Right kidney (tissue), 1 donor: ENCODE results near the gene ASPG.

ENCODE experiments used
- DNase-seq: peaks from one replicate; pipeline ENCODE4 v3.0.0-alpha.2; 2016

ASPG gene

GRCh38 chr14:104073764-104074163 is 11.7 kb upstream of the ASPG start:
- DNase-seq, result no peak

GRCh38 chr14:104075530-104076151 is 9.9 kb upstream of the ASPG start:
- DNase-seq, result no peak

DNA sequence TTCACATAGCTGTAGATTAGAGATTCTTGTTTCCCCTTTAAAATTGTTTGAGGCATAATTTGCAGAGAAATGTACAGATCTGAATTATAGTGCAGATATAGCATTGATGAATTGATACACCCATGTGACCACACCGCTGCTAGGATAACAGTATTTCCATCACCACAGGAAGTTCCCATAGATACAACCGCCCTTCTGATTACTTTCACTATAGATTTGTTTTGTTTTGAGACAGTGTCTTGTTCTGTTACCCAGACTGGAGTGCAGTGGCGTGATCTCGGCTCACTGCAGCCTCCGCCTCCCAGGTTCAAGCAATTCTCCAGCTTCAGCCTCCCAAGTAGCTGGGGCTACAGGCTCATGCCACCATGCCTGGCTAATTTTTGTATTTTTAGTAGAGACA is 8.8 kb upstream of the ASPG start:
- DNase-seq, result no peak

DNA sequence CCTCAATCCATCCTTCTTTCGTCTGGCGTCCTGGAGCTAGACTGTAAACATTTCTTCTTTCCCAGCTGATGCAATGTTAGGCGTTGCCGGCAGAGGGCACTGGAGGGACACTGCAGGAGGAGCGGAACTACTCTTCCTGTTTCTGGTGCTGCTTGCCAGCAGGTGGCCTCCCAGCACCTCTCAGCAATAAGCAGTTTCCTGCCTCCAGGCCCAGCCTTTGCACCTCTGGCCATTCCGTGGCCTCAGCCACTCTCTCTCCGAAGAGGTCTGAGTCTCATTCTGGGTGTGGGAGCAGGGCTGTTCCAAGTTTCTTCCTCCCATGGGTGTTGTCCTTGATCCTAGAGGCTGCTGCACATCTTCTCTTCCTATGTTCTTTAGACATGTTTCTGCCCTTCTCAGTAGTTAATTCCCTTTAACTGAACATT is 7.5 kb upstream of the ASPG start:
- DNase-seq, result peak; percentile 68

GRCh38 chr14:104080376-104081260 is 4.9 kb upstream of the ASPG start:
- DNase-seq, result no peak

GRCh38 chr14:104081261-104081835 is 4.2 kb upstream of the ASPG start:
- DNase-seq, result no peak

DNA sequence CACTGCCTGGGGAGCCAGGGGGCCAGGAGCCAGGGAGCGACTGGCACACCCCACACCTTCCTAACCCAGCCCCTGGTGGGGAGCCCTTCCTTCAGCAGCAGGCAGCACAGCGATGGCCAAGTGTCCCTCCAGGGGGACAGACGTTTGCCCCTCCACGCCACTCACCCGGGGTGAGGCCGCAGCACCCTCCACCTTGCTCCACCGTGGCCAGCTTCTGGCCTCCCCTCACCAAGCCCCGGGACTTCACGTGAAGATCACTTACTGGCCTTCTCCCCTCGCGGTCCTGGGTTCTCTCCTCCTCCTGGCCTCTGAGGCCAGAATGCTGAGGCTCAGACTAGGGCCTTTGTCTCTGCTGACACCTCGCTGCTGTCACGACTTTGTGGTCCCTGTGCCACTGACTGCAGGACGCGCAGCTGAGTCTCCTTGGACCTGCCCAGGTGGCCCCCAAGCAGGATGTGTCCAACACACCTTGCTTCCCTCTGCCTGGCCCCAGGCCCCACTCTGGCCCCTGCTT is 3.5 kb upstream of the ASPG start:
- no peak for DNase-seq

DNA sequence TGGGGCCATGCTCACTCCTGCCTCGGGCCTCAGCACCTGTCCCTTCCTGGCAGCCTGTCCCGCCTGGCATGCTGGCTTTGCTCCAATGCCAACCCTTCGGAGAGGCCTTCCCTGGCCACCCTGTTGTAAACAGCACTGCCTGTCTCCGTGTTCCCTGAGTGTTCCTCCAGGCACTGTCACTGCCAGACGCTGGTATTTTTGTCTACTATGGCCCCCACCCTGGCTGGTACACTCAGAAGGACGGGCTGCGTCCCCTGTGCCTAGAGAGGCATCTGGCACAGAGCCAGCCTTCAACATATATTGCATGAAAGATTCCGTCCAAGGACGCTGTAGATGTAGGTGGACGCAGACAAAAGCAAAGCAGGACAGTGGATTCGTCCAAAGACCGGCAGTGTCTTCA is 2.7 kb upstream of the ASPG start:
- no peak for DNase-seq

DNA sequence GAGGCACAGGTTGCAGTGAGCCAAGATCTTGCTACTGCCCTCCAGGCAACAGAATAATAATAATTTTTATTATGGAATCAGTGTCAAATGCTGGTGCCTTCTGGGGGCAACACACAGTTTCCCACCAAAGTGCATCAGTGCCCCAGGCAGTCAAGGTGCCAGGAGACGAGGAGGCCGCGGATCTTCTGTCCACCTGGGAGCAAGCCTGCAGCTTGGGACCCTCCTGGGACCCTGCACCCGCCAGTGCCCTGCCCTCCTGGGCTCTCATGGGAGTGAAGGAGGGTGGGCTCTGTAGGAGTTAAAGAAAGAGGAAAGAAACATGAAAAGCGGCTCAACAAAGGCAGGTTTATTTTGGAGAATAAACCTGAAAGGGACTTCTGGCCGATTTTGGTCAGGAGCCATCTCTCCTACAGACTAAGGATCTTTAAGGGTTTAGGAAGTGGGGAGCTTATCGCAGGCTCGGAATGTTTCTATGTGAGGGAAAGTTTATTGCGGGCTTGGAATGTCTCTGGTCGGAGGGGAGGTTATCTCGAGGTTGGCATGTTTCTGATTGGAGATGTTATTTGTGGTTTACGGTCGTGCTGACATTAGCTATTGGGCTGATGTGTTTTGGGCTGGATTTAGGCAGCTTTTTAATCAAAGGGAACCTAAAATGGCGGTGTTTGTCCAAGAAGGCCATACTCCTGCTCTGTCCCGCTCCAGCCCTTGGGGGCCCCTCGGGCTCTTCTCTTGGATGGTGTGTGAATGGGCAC is 1.1 kb upstream of the ASPG start:
- DNase-seq, result no peak

GRCh38 chr14:104085889-104086201 is 345 bp downstream of the ASPG start:
- DNase-seq, result peak; percentile 47

DNA sequence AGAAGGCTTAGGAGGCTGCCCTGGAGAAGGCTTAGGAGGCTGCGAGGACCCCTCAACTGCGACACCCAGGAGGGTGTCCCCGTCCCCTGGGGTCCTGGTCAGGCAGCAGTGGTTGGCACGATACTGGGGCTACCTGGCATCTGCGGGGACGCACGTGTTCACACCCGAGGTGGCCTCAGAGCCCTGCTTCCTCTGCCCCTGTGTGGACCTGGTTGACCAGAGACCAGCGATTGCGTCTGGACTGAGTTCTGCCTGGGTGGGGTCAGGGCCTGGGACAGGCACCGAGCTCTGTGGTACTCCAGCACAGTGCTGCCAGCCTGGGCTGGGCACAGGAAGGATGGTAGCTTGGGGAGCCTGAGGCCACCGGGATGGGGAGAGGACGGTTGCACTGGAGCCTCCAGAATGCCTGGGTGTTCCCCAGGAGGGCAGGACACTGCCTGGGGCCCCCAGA is 735 bp downstream of the ASPG start:
- DNase-seq, result no peak

- DNase-seq, result no peak
Measured at GRCh38 chr14:104086661-104087461, 1.4 kb downstream of the ASPG start.

DNA sequence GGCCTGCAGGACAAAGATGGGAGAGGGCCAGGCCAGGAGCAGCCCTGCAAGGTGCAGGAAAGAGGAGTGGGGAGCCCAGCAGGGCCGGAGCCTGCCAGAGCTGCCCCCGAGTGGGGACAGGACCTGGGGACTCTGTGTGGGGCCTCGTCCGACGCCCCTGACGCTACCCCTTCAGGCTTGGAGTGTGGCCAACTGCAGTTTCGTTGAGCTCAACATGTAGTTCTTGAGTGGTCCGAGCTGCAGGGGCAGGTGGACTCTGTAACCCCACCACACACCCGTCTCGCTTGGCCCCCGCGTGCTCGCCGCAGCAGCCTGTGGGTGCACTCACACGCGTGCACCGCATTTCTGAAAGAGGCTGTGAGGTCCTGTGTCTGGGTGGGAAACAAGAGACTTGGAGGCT is 2.0 kb downstream of the ASPG start:
- no peak for DNase-seq

- no peak for DNase-seq
Measured at GRCh38 chr14:104087981-104088850, 2.7 kb downstream of the ASPG start.

GRCh38 chr14:104090071-104090748 is 4.7 kb downstream of the ASPG start:
- DNase-seq, result no peak

DNA sequence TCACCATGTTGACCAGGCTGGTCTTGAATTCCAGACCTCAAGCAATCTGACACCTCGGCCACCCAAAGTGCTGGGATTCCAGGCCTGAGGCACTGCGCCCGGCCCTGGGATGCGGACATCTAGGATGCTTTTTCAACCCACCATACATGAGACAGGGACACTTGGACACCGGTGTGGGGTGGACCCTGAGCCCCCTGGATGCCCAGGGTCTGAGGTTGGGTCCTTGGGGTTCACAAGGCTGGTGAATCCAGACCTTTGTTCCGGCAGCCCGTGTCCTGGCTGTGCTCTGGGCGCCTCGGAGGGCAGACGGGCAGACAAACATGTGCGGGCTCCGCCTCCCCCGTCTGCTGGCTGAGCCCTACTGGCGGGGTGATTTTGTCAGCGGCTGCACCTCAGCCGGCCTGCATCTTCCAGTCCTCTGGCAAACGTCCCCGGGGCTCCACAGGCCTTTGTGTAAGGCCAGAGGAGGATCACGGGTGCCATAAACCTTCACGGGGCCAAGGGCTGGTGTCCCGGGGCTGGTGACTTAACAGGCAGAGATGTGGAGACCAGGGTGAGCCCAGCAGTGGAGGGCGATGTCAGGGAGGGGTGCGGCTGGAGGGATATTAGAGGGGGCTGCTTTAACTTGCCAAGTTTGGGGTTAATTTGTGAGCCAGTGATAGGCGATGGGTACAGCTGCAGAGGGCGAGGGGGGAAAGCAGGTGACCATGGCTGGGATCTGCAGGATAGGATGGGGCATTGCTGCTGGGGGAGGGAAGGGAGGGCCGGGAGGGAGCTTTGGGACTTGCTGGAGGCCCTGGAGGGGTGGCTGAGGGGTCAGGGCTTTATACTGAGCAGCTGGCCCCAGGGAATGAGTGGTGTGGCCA is 5.8 kb downstream of the ASPG start:
- DNase-seq, result no peak

DNA sequence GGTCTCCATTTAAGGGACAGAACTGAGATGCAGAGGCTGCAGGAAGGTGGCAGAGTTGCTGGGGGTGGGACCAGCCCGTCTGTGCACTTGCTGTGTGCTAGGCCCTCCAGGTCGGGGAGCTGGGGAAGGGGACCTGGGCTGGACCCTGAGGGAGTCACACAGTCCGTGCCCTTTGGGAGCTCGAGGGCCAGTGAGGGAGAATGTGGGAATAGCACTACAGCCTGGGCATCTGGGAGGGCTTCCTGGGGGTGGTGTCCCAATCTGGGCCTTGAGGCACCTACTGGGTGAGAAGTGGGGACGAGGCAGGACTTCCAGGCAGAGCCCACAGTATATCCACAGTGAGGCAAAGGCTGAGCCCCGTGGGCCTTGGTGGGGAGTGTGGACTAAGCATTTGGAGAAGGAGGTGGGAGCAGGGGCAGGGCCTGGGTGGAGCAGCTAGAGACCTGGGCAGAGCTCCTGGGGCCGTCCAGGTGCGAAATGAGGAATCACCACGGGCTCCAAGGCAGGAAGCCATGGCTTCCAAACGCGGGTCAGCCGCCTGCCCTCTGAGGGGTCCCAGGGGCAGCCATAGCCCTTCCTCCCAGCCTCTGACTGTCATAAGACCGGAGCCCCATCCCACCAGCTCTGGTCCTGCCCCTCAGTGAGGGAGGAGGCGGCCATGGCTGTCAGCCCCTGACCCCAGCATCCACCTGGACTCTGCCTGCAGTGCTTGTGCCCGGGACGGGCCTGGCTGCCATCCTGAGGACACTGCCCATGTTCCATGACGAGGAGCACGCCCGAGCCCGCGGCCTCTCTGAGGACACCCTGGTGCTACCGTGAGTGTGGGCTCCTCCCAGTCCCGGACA is 6.6 kb downstream of the ASPG start:
- DNase-seq, result no peak

DNA sequence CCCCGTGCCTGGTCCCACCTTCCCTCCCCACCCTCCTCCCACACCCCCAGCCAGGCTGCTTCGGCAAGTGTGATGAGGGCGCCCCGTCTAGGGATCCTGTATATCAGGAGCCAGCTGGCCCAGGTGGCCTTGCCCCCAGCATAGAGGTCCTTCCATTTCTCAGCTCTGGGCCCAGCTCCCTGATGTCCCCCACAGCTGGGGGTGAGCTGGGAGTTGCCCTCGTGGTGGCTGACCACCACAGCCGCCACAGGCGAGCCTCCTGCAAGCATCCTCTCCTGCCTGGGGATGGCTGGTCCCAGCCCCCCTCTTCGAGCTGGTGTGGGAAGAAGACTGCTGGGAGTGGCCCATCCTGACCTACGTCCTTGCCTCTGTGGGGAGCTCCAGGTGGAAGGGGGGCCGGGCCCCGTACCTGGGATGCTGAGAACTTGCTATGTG is 7.4 kb downstream of the ASPG start:
- no peak for DNase-seq
